Measurements from ENCODE around the gene RNFT2.

GRCh38 chr12:116833474-116833873 lies 95.4 kb downstream of the RNFT2 start:
- TF ChIP-seq CTCF (IDR thresholded peaks at IDR 0.05 in 2 of 3, conservative IDR thresholded peaks at IDR 0.05 in 1 of 3; ENCODE audit: borderline replicate concordance in 1 of 3, insufficient read depth in 1 of 3, low read depth in 2 of 3, low read length in 2 of 3) (no peak), POLR2A (IDR thresholded peaks at IDR 0.05; ENCODE audit: borderline replicate concordance, extremely low read depth, insufficient read depth, insufficient read length) (no peak), REST (IDR thresholded peaks at IDR 0.05; ENCODE audit: low read depth) (no peak), CEBPB (IDR thresholded peaks at IDR 0.05; ENCODE audit: low read depth) (no peak), POLR2AphosphoS5 (IDR thresholded peaks at IDR 0.05; ENCODE audit: low read depth, low read length) (no peak), EGR1 (IDR thresholded peaks at IDR 0.05; ENCODE audit: low read depth) (no peak), EZH2phosphoT487 (IDR thresholded peaks at IDR 0.05; ENCODE audit: borderline replicate concordance) (no peak), MAX (IDR thresholded peaks at IDR 0.05) (no peak), EZH2 (IDR thresholded peaks at IDR 0.05) (no peak), FOSL1 (IDR thresholded peaks at IDR 0.05; ENCODE audit: low read depth) (no peak), SIN3A (IDR thresholded peaks at IDR 0.05; ENCODE audit: low read depth) (no peak), RAD21 (IDR thresholded peaks at IDR 0.05; ENCODE audit: low read depth) (no peak), TCF7L2 (IDR thresholded peaks at IDR 0.05; ENCODE audit: borderline replicate concordance, extremely low read depth, insufficient read depth, insufficient read length) (no peak), SRF (IDR thresholded peaks at IDR 0.05; ENCODE audit: low read depth) (no peak)

Data from HCT116 (cell line).